Mucosa of descending colon (tissue), 3 donors: ENCODE measurements around the gene ABCC4. TPM values are rescaled to one million over a fixed set of nuclear protein-coding genes. Genes with fewer than 3 reads are reported as not detected.
A peak's percentile ranks its signal among the peaks of the same experiment; 100 is the strongest.

Experiments used
- ATAC-seq: fragments of 200-7000 bp; cut with Tn5 transposase; one replicate; pipeline ENCODE4 v1.9.1; 2020; ENCODE audit warnings: mild to moderate bottlenecking, moderate library complexity
- DNase-seq, 3 donors: peaks; one replicate each; pipeline ENCODE4 v3.0.0-alpha.2; 2020
- H3K36me3 ChIP-seq: fragments of 200-600 bp; one replicate; pipeline ENCODE4 v1.8.0; 2021; ENCODE audit warnings: low read depth, mild to moderate bottlenecking
- H3K4me1 ChIP-seq: fragments of 200-600 bp; one replicate; pipeline ENCODE4 v1.8.0; 2021; ENCODE audit warnings: low read depth, mild to moderate bottlenecking
- H3K4me3 ChIP-seq: fragments of 200-600 bp; one replicate; pipeline ENCODE4 v1.8.0; 2021; ENCODE audit warnings: mild to moderate bottlenecking
- H3K9me3 ChIP-seq: fragments of 200-600 bp; one replicate; pipeline ENCODE4 v1.8.0; 2021; ENCODE audit warnings: mild to moderate bottlenecking
- CTCF ChIP-seq: fragments of 200-600 bp; IDR thresholded peaks from one replicate; pipeline ENCODE4 v1.8.0; 2022; ENCODE audit warnings: antibody characterized with exemption, mild to moderate bottlenecking
- intact Hi-C, 2 donors: fragments of 100-400 bp; cut with DNase I in 1 of 2; cut with micrococcal nuclease in 1 of 2; formaldehyde crosslinking; loops; one replicate each; pipeline versions ENCODE4 v1.11.0 to v1.11.1; 2022; cut with DNase I, micrococcal nuclease
- total RNA-seq, 3 donors: library from RNA; stranded (reverse); fragmentation: NEBNext Ultra II Directional in 2 of 3; extraction: Animal tissue kit (Norgen Biotek cat#: 25700) in 2 of 3; gene quantifications; one replicate each; pipeline versions ENCODE4 v1.2.1 to v1.2.4, GENCODE V29; 2021 to 2023
- donor health status: DM: no; HTN: no; CAD: no; lungs with moderate emphysema.
- donor health status: DM: no; HTN: no; CAD: no.
- donor health status: DM: no; HTN: yes; CAD: no.

ABCC4 gene
- total RNA-seq, 3 donors from 2014 or later, result 19.3 to 35.1 (median 30.2) TPM

- TF ChIP-seq CTCF, result no peak
- DNase-seq (no peak), ATAC-seq (no peak)
- intact Hi-C loops, result no loop called here
- Histone ChIP-seq H3K9me3 (no peaks in the 10 kb centered on the region), H3K4me1 (no peaks in the 10 kb centered on the region), H3K4me3 (no peak overlapping the region), H3K36me3 (no peaks in the 10 kb centered on the region)
Observed at GRCh38 chr13:95237310-95237870, 63.9 kb downstream of the ABCC4 start.

GRCh38 chr13:95236774-95237173 lies 64.5 kb downstream of the ABCC4 start:
- intact Hi-C loops, result no loop called here
- no peak for TF ChIP-seq CTCF
- no peak for DNase-seq
- no peaks in the 10 kb centered on the region for H3K9me3 ChIP-seq
- H3K4me1 ChIP-seq, result no peaks in the 10 kb centered on the region
- no peak for ATAC-seq
- H3K4me3 ChIP-seq, result no peak overlapping the region
- no peaks in the 10 kb centered on the region for H3K36me3 ChIP-seq

GRCh38 chr13:95235974-95236373 lies 65.3 kb downstream of the ABCC4 start:
- DNase-seq, result no peak
- ATAC-seq, result no peak
- intact Hi-C loops, result no loop called here
- Histone ChIP-seq H3K4me3 (no peak overlapping the region), H3K4me1 (no peaks in the 10 kb centered on the region), H3K36me3 (no peaks in the 10 kb centered on the region), H3K9me3 (no peaks in the 10 kb centered on the region)
- no peak for TF ChIP-seq CTCF

- H3K36me3 ChIP-seq, result no peaks in the 10 kb centered on the region
- ATAC-seq, result peak; percentile 34
- intact Hi-C loops, result no loop called here
Observed at GRCh38 chr13:95235199-95235756, 66.0 kb downstream of the ABCC4 start.

GRCh38 chr13:95234242-95234641 lies 67.0 kb downstream of the ABCC4 start:
- TF ChIP-seq CTCF, result no peak
- no peaks in the 10 kb centered on the region for H3K9me3 ChIP-seq
- no peaks in the 10 kb centered on the region for H3K36me3 ChIP-seq
- DNase-seq, result no peak
- intact Hi-C loops, result no loop called here
- no peaks in the 10 kb centered on the region for H3K4me1 ChIP-seq
- no peak overlapping the region for H3K4me3 ChIP-seq
- no peak for ATAC-seq

More at GRCh38 chr13:95235199-95235756, 66.0 kb downstream of the ABCC4 start:
- no peaks in the 10 kb centered on the region for H3K9me3 ChIP-seq
- no peak for DNase-seq
- no peaks in the 10 kb centered on the region for H3K4me1 ChIP-seq
- no peak overlapping the region for H3K4me3 ChIP-seq
- TF ChIP-seq CTCF, result no peak
